Omental fat pad (tissue), 4 donors: Measurements from ENCODE around the gene HCN2. TPM values are rescaled to one million over a fixed set of nuclear protein-coding genes. Genes with fewer than 3 reads are reported as not detected.

Experiments
- ATAC-seq: fragments of 150-250 bp; one replicate; pipeline ENCODE4 v1.9.1; 2016; ENCODE audit warnings: mild to moderate bottlenecking, moderate library complexity; ENCODE audit not compliant: low FRiP score
- DNase-seq: peaks from one replicate; pipeline ENCODE4 v3.0.0-alpha.2; 2019; ENCODE audit warnings: low spot score
- total RNA-seq, 4 donors: library from RNA; depleted of rRNA; stranded (reverse); fragments of >200 nt; gene quantifications; one replicate each; pipeline ENCODE4 v1.1.0, GENCODE V29; 2016
- TF ChIP-seq, protein P1 (sequence below), 3 donors: fragments of 450-650 bp; IDR thresholded peaks; one replicate each; pipeline ENCODE4 v1.5.1; 2016 to 2017; ENCODE audit warnings: antibody characterized with exemption in 3 of 3, mild to moderate bottlenecking in 3 of 3, moderate library complexity in 2 of 3

The HCN2 gene
- total RNA-seq, 4 donors from 2014 or later, result 0.13 to 0.56 TPM; not detected in 2

DNA sequence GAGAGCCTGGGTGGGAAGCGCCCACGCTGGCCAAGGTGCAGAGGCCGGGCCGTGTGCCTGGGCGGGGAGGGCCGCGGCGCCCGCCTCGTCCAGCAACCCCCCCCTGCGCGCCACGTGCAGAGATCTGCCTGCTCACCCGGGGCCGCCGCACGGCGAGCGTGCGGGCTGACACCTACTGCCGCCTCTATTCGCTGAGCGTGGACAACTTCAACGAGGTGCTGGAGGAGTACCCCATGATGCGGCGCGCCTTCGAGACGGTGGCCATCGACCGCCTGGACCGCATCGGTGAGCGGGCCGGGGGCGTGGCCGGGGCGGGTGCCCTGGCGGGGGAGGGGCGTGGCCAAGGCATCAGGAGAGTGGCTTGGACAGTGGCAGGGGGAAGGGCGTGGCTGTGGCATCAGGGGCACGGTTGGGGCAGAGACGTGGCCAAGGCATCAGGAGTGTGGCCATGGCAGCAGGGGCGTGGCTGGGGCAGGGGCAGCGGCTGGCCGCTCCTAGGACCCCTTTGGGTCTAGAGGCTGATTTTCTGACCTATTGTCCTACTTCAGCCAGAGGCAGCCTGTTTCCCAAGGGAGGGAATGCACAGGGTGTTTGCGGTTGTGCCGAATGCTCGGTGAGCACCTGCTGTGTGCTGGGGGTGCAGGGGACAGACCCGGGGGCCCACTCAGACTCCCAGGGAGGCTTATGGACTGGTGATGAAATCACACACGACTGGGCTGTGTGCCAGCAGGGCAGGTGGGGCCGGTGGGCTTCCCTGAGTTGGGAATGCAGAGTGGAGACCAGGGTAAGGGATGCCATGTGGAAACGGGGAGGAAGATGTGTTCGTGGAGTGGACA is 24.3 kb downstream of the HCN2 start:
- DNase-seq (no peak), ATAC-seq (no peak)
- TF ChIP-seq, protein P1, sequence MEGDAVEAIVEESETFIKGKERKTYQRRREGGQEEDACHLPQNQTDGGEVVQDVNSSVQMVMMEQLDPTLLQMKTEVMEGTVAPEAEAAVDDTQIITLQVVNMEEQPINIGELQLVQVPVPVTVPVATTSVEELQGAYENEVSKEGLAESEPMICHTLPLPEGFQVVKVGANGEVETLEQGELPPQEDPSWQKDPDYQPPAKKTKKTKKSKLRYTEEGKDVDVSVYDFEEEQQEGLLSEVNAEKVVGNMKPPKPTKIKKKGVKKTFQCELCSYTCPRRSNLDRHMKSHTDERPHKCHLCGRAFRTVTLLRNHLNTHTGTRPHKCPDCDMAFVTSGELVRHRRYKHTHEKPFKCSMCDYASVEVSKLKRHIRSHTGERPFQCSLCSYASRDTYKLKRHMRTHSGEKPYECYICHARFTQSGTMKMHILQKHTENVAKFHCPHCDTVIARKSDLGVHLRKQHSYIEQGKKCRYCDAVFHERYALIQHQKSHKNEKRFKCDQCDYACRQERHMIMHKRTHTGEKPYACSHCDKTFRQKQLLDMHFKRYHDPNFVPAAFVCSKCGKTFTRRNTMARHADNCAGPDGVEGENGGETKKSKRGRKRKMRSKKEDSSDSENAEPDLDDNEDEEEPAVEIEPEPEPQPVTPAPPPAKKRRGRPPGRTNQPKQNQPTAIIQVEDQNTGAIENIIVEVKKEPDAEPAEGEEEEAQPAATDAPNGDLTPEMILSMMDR (IDR thresholded peaks at IDR 0.05), result no peak

- TF ChIP-seq, protein P1 (IDR thresholded peaks at IDR 0.05), result no peak
- ATAC-seq (no peak), DNase-seq (no peak)
Measured at GRCh38 chr19:615619-616018, 25.9 kb downstream of the HCN2 start.

DNA sequence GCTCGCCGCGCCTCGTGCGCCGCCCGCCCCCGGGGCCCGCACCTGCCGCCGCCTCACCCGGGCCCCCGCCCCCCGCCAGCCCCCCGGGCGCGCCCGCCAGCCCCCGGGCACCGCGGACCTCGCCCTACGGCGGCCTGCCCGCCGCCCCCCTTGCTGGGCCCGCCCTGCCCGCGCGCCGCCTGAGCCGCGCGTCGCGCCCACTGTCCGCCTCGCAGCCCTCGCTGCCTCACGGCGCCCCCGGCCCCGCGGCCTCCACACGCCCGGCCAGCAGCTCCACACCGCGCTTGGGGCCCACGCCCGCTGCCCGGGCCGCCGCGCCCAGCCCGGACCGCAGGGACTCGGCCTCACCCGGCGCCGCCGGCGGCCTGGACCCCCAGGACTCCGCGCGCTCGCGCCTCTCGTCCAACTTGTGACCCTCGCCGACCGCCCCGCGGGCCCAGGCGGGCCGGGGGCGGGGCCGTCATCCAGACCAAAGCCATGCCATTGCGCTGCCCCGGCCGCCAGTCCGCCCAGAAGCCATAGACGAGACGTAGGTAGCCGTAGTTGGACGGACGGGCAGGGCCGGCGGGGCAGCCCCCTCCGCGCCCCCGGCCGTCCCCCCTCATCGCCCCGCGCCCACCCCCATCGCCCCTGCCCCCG is 26.5 kb downstream of the HCN2 start:
- TF ChIP-seq, protein P1 (IDR thresholded peaks at IDR 0.05), result no peak
- ATAC-seq, result no peak
- no peak for DNase-seq

DNA sequence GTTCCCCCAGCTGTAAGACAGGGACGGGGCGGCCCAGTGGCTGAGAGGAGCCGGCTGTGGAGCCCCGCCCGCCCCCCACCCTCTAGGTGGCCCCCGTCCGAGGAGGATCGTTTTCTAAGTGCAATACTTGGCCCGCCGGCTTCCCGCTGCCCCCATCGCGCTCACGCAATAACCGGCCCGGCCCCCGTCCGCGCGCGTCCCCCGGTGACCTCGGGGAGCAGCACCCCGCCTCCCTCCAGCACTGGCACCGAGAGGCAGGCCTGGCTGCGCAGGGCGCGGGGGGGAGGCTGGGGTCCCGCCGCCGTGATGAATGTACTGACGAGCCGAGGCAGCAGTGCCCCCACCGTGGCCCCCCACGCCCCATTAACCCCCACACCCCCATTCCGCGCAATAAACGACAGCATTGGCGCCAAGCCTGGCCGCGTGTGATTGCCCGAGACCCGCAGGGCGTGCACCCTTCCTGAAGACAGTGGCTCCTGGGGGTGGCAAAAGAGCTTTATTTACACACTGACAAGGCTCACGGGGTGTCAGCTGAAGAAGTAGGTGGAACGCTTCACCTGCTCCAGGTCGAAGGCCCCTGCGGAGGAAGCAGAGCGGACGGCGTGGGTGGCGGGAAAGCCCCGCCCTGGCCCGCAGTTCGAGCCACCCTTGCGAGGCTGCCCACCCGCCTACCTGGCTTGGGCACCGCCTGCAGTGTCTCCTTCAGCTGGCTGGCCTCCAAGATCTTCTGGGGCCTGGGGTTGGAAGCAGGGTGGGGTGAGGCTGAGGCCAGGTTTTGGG is 27.3 kb downstream of the HCN2 start:
- no peak for ATAC-seq
- TF ChIP-seq, protein P1 (IDR thresholded peaks at IDR 0.05), result no peak
- no peak for DNase-seq

DNA sequence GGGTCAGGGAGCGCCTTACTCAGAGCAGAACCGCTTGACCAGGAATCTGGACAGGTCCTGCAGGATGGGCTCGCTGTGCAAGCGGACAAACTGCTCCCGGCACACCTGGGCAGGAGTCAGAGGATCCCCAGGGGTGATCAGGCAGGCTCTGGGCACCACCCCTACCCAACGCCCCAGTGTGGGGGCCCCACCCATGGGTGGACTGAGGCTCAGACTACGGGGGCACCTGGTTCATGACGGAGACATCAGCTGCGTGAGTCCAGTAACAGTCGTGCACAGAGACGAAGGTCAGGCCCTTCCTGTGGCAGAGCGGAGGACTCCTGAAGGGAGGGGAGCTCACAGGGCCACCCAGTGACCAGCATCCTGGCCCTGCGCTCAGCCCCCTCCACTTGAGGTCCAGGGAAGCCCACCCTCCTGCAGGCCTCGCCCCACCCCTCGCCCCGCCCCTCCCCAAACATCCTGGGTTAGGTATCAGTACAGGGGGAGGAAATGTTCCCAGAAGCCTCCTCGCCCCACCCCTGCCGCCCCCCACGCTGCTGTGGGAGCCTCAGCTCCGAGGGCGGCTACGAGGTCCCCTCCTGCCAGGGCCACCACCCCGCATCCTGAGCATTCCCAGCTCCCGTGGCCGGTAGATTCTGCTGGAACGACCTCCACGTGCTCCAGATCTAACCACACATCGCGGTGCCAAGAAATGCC is 28.0 kb downstream of the HCN2 start:
- no peak for DNase-seq
- TF ChIP-seq, protein P1 (IDR thresholded peaks at IDR 0.05), result no peak
- no peak for ATAC-seq

DNA sequence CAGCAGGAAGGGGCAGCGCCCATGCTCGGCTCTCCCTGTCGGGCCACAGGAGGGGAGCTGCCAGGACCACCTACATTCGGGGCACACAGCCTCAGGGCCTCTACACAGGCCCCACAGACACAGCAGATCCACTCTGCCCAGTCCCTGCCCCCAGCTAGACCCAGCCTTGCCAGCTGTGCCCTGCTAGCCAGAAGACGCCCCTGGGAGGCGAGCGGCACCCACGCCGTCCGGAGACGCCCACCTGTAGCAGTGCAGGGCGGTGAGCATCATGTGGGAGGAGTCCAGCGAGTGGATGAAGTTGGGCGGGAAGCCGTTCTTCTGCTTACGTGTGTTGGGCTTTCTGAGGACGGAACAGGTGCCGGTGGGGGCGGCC is 28.6 kb downstream of the HCN2 start:
- no peak for DNase-seq
- ATAC-seq, result no peak
- TF ChIP-seq, protein P1 (IDR thresholded peaks at IDR 0.05), result no peak
